H1 (cell line): ENCODE results near the gene ZNF407. TPM values are rescaled to one million over a fixed set of nuclear protein-coding genes. Genes with fewer than 3 reads are reported as not detected.

Experiments used
- CTCF ChIA-PET: fragments of 300-600 bp; sonication (Branson Sonifier 250); formaldehyde crosslinking; loops from one replicate; lab custom pipeline; 2021; ENCODE audit not compliant: partially characterized antibody; lab: Charles Lee
- POLR2A ChIA-PET: fragments of 300-600 bp; sonication (Branson Sonifier 250); formaldehyde crosslinking; loops from one replicate; lab custom pipeline; 2021; ENCODE audit warnings: inconsistent platforms; ENCODE audit not compliant: partially characterized antibody; lab: Charles Lee
- DNase-seq, 2 experiments: peaks; one replicate each; pipeline versions ENCODE4 v3.0.0 to v3.0.0-alpha.2; 2010 to 2022; ENCODE audit warnings: low spot score in 2 of 2, low read depth in 1 of 2, mixed read lengths in 1 of 2
- FAIRE-seq: peaks from 2 replicates; lab custom pipeline; 2011; peaks lifted over from hg19 to GRCh38; lab: Jason Lieb, UNC
- H2AFZ ChIP-seq: 2 replicates; pipeline ENCODE4 v1.8.1; 2012; ENCODE audit warnings: low read length, inconsistent platforms
- H2AK5ac ChIP-seq: 2 replicates; pipeline ENCODE4 v1.6.1; 2013; ENCODE audit warnings: low read depth, low read length
- H2BK120ac ChIP-seq: replicated peaks from 2 replicates; pipeline ENCODE3; 2013; ENCODE audit warnings: low read depth, low read length, inconsistent platforms
- H2BK12ac ChIP-seq: 2 replicates; pipeline ENCODE4 v1.6.1; 2013; ENCODE audit warnings: low read depth, low read length
- H2BK15ac ChIP-seq: 2 replicates; pipeline ENCODE4 v1.6.1; 2013; ENCODE audit warnings: low read length
- H2BK20ac ChIP-seq: 2 replicates; pipeline ENCODE4 v1.6.1; 2013; ENCODE audit warnings: low read length
- H2BK5ac ChIP-seq: 2 replicates; pipeline ENCODE4 v1.6.1; 2013; ENCODE audit warnings: low read depth, low read length
- H3K14ac ChIP-seq: 2 replicates; pipeline ENCODE4 v1.6.1; 2013; ENCODE audit warnings: inconsistent platforms; ENCODE audit not compliant: insufficient read length
- H3K18ac ChIP-seq: 2 replicates; pipeline ENCODE4 v1.6.1; 2013; ENCODE audit warnings: low read length; ENCODE audit errors: extremely low read depth
- H3K23ac ChIP-seq: 2 replicates; pipeline ENCODE4 v1.6.1; 2013; ENCODE audit warnings: inconsistent platforms; ENCODE audit not compliant: insufficient read length
- H3K23me2 ChIP-seq: 2 replicates; pipeline ENCODE4 v1.6.1; 2013; ENCODE audit warnings: low read depth, low read length
- H3K27ac ChIP-seq: 2 replicates; pipeline ENCODE4 v1.6.1; 2011; ENCODE audit warnings: low read depth, low read length, inconsistent platforms
- H3K27me3 ChIP-seq, 4 experiments: replicated peaks in 1 of 4; 1 replicate in 1 of 4; 2 replicates in 3 of 4; pipeline versions ENCODE4 v1.6.1 to v1.8.1; 2011 to 2013; ENCODE audit warnings: low read length in 3 of 4, mild to moderate bottlenecking in 3 of 4, inconsistent platforms in 2 of 4, mixed read lengths in 2 of 4, moderate library complexity in 1 of 4; ENCODE audit not compliant: control insufficient read depth in 3 of 4, insufficient read depth in 3 of 4; ENCODE audit errors: extremely low read depth in 1 of 4
- H3K36me3 ChIP-seq, 4 experiments: 2 replicates each; pipeline versions ENCODE4 v1.6.1 to v1.8.1; 2011 to 2013; ENCODE audit warnings: mild to moderate bottlenecking in 4 of 4, low read length in 3 of 4, moderate library complexity in 2 of 4, control low read depth in 1 of 4, inconsistent platforms in 1 of 4; ENCODE audit not compliant: insufficient read depth in 4 of 4, control insufficient read depth in 2 of 4
- H3K4ac ChIP-seq: replicated peaks from 2 replicates; pipeline ENCODE3; 2013; ENCODE audit warnings: low read length, low read depth, mixed read lengths, inconsistent platforms; ENCODE audit not compliant: insufficient read length
- H3K4me1 ChIP-seq, 4 experiments: replicated peaks in 1 of 4; 1 replicate in 1 of 4; 2 replicates in 3 of 4; pipeline versions ENCODE4 v1.6.1 to v1.8.1; 2011 to 2013; ENCODE audit warnings: low read length in 3 of 4, inconsistent platforms in 2 of 4, mixed read lengths in 1 of 4; ENCODE audit not compliant: insufficient read depth in 4 of 4, control insufficient read depth in 3 of 4
- H3K4me2 ChIP-seq, 2 experiments: 2 replicates each; pipeline versions ENCODE4 v1.6.1 to v1.8.1; 2011 to 2013; ENCODE audit warnings: low read depth in 2 of 2, low read length in 2 of 2, control low read depth in 1 of 2, inconsistent platforms in 1 of 2, mild to moderate bottlenecking in 1 of 2; ENCODE audit not compliant: insufficient read depth in 1 of 2
- H3K4me3 ChIP-seq, 4 experiments: fragments of 200-600, 300-600 bp in 1 of 4; sonication (generic), shearing (Covaris generic), sonication (Bioruptor Twin) in 1 of 4; 2 replicates each; pipeline versions ENCODE4 v1.5.1 to v1.8.1; 2011 to 2016; ENCODE audit warnings: low read length in 4 of 4, low read depth in 3 of 4, control low read depth in 2 of 4, inconsistent platforms in 2 of 4, mild to moderate bottlenecking in 2 of 4, mixed read lengths in 1 of 4, moderate library complexity in 1 of 4; ENCODE audit not compliant: insufficient read depth in 2 of 4; ENCODE audit errors: extremely low read depth in 1 of 4
- H3K56ac ChIP-seq: replicated peaks from 2 replicates; pipeline ENCODE3; 2013; ENCODE audit warnings: low read depth, mild to moderate bottlenecking, mixed read lengths, low read length, inconsistent platforms; ENCODE audit not compliant: insufficient read length
- H3K79me1 ChIP-seq: 2 replicates; pipeline ENCODE4 v1.6.1; 2013; ENCODE audit warnings: low read depth, low read length, control low read depth
- H3K79me2 ChIP-seq, 2 experiments: 2 replicates each; pipeline versions ENCODE4 v1.6.1 to v1.8.1; 2012 to 2013; ENCODE audit warnings: low read length in 2 of 2, mild to moderate bottlenecking in 2 of 2, inconsistent platforms in 1 of 2; ENCODE audit not compliant: insufficient read depth in 2 of 2, control insufficient read depth in 1 of 2
- H3K9ac ChIP-seq, 4 experiments: replicated peaks in 1 of 4; 1 replicate in 1 of 4; 2 replicates in 3 of 4; pipeline versions ENCODE4 v1.6.1 to v1.8.1; 2011 to 2013; ENCODE audit warnings: low read depth in 3 of 4, low read length in 3 of 4, control low read depth in 2 of 4, mild to moderate bottlenecking in 2 of 4, moderate library complexity in 2 of 4, inconsistent platforms in 1 of 4; ENCODE audit errors: extremely low read depth in 1 of 4
- H3K9me3 ChIP-seq, 2 experiments: 2 replicates each; pipeline versions ENCODE4 v1.6.1 to v1.8.1; 2012 to 2013; ENCODE audit warnings: mild to moderate bottlenecking in 2 of 2, moderate library complexity in 2 of 2, control low read depth in 1 of 2, inconsistent platforms in 1 of 2, low read depth in 1 of 2, low read length in 1 of 2, mixed read lengths in 1 of 2; ENCODE audit not compliant: insufficient read depth in 2 of 2
- H4K20me1 ChIP-seq, 2 experiments: replicated peaks in 1 of 2; 2 replicates each; pipeline versions ENCODE3 to v1.8.1; 2011 to 2013; ENCODE audit warnings: inconsistent platforms in 2 of 2, low read length in 2 of 2, mild to moderate bottlenecking in 1 of 2; ENCODE audit not compliant: insufficient read depth in 2 of 2, control insufficient read depth in 1 of 2
- H4K5ac ChIP-seq: 2 replicates; pipeline ENCODE4 v1.6.1; 2013; ENCODE audit warnings: low read length, low read depth, mixed read lengths, inconsistent platforms; ENCODE audit not compliant: insufficient read length
- H4K8ac ChIP-seq: 2 replicates; pipeline ENCODE4 v1.8.0; 2013; ENCODE audit warnings: mild to moderate bottlenecking, moderate library complexity, low read length, inconsistent platforms; ENCODE audit not compliant: insufficient read depth; ENCODE audit errors: extremely low read depth
- H4K91ac ChIP-seq: replicated peaks from 2 replicates; pipeline ENCODE3; 2013; ENCODE audit warnings: low read length, mixed read lengths, inconsistent platforms; ENCODE audit not compliant: insufficient read length
- ASH2L ChIP-seq: fragments of 200-600, 300-600 bp; sonication (generic); IDR thresholded peaks from one replicate; pipeline ENCODE4 v1.7.1; 2017; ENCODE audit warnings: low read length
- BACH1 ChIP-seq: IDR thresholded peaks from 2 replicates; pipeline ENCODE4 v1.6.1; 2012; ENCODE audit warnings: low read length, improper control_type of control experiment
- CBX5 ChIP-seq: fragments of 300-800, 300-1000 bp; sonication (generic); IDR thresholded peaks from 2 replicates; pipeline ENCODE4 v1.7.1; 2016; ENCODE audit warnings: antibody characterized with exemption, low read length, low read depth
- CBX8 ChIP-seq: fragments of 300-800, 300-1000 bp; sonication (generic); IDR thresholded peaks from 2 replicates; pipeline ENCODE4 v1.7.1; 2016; ENCODE audit warnings: low read depth, low read length, borderline replicate concordance
- CHD2 ChIP-seq: IDR thresholded peaks from 2 replicates; pipeline ENCODE4 v1.6.1; 2012; ENCODE audit warnings: low read length, improper control_type of control experiment
- EGR1 ChIP-seq: IDR thresholded peaks from 2 replicates; pipeline ENCODE4 v1.6.1; 2011; ENCODE audit warnings: low read depth, low read length, borderline replicate concordance
- HDAC2 ChIP-seq, 2 experiments: fragments of 300-600 bp in 1 of 2; sonication (generic) in 1 of 2; IDR thresholded peaks; 2 replicates each; pipeline ENCODE4 v1.6.1; 2011 to 2012; ENCODE audit warnings: low read depth in 2 of 2, low read length in 2 of 2, mild to moderate bottlenecking in 2 of 2, moderate library complexity in 2 of 2, borderline replicate concordance in 1 of 2, inconsistent platforms in 1 of 2
- MAFK ChIP-seq: IDR thresholded peaks from 2 replicates; pipeline ENCODE4 v1.6.1; 2012; ENCODE audit warnings: low read depth, mild to moderate bottlenecking, improper control_type of control experiment, low read length
- NRF1 ChIP-seq: IDR thresholded peaks from 2 replicates; pipeline ENCODE4 v1.6.1; 2011; ENCODE audit warnings: mild to moderate bottlenecking, low read depth, low read length, improper control_type of control experiment
- POU5F1 ChIP-seq: IDR thresholded peaks from 2 replicates; pipeline ENCODE4 v1.6.1; 2011; ENCODE audit warnings: low read depth, mild to moderate bottlenecking, low read length, moderate library complexity
- RBBP5 ChIP-seq: IDR thresholded peaks from 2 replicates; pipeline ENCODE4 v1.7.1; 2012; ENCODE audit warnings: low read depth, mild to moderate bottlenecking, inconsistent platforms, low read length, moderate library complexity, borderline replicate concordance
- TCF12 ChIP-seq: IDR thresholded peaks from 2 replicates; pipeline ENCODE4 v1.6.1; 2011; ENCODE audit warnings: low read depth, mild to moderate bottlenecking, low read length
- ZNF274 ChIP-seq: IDR thresholded peaks from 2 replicates; pipeline ENCODE4 v1.7.0; 2012; ENCODE audit warnings: low read length, borderline replicate concordance; ENCODE audit errors: extremely low read depth
- WGBS, 2 experiments: shearing (Covaris generic) in 1 of 2; methylation state at CpG; one replicate each; pipeline versions ENCODE4 v1.1.6 to v1.1.7; 2013 to 2015; ENCODE audit warnings: low lambda C conversion rate in 2 of 2, mixed read lengths in 2 of 2, inconsistent platforms in 1 of 2, low coverage in 1 of 2, missing lambda C conversion rate in 1 of 2; ENCODE audit not compliant: insufficient replicate concordance in 2 of 2, insufficient coverage in 1 of 2, insufficient read length in 1 of 2; ENCODE audit errors: extremely low coverage in 1 of 2, missing lambda C conversion rate in 1 of 2; 5-methylcytosine and 5-hydroxymethylcytosine counted together
- polyA plus RNA-seq, 7 experiments: library from polyadenylated mRNA; depleted of rRNA in 3 of 7; stranded (reverse) in 5 of 7; unstranded in 2 of 7; fragments of >200 nt in 5 of 7; fragments of 200-250 nt in 2 of 7; gene quantifications; 1 replicate in 5 of 7; 2 replicates in 1 of 7; 4 replicates in 1 of 7; pipeline versions ENCODE4 v1.2.1 to v1.2.3, GENCODE V29; 2011 to 2013; ENCODE audit warnings: missing spikeins in 2 of 7, mixed read lengths in 2 of 7
- total RNA-seq: library from RNA; stranded (reverse); fragmentation: NEBNext Ultra II Directional; extraction: Animal tissue kit (Norgen Biotek cat#: 25700); gene quantifications from 2 replicates; pipeline ENCODE4 v1.2.1, GENCODE V29; 2021
- TF ChIP-seq, protein P1 (sequence below): IDR thresholded peaks from 2 replicates; pipeline ENCODE4 v1.6.1; 2011; ENCODE audit warnings: low read length, improper control_type of control experiment

ZNF407 gene
- total and polyA plus RNA-seq, 2 of the 8 experiments (the other 6 are each of a cell fraction or from before 2014, with no cell fraction given), result 1.5 to 6.8 TPM

DNA sequence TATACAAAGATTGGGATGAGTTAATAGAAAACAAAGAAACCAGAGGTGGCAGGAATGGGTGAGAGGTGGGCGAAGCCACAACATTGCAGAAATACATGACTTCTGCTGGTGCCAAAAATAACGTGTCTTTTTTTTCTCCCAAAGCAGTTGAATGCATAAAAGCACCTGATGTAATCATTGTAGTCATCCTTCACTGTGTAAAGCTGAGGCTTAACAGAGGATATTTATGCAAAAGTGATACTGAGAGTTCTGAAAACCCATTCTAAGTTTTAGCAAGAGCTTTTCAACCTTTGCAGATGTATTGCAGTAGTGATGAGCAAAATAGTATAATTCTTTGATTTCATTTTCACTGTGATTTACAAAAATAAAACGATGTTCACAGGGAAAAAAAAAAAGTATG is 438.3 kb downstream of the ZNF407 start:
- H3K56ac ChIP-seq, result no peak overlapping the region
- no peaks in the 10 kb centered on the region for H3K36me3 ChIP-seq
- no peak overlapping the region for H3K23ac ChIP-seq
- FAIRE-seq (no peak), DNase-seq (no peak)
- H3K18ac ChIP-seq, result no peak overlapping the region
- H2BK120ac ChIP-seq, result no peak overlapping the region
- H2BK5ac ChIP-seq, result no peak overlapping the region
- H3K9me3 ChIP-seq, result no peaks in the 10 kb centered on the region
- no peak overlapping the region for H2BK15ac ChIP-seq
- H3K4ac ChIP-seq, result no peak overlapping the region
- H3K27me3 ChIP-seq, result no peaks in the 10 kb centered on the region; a peak in 1 of 7 replicates
- H3K4me1 ChIP-seq, result peaks cover 0 to 3% (median 0%) of the 10 kb centered on the region in 4 experiments; a peak in 1 of 7 replicates
- ChIA-PET CTCF (interaction anchor here (1.4 kb wide), 1 partner anchor 65 kb away, joined by 3 read pairs; no protein-coding TSS in a partner anchor), POLR2A (no interaction called here)
- WGBS, 2 experiments, result 97% methylated on average over 3 of the region's 3 CpGs; no CpG with 5 or more reads in 1 of the 2 experiments
- no peaks in the 10 kb centered on the region for H3K79me1 ChIP-seq
- H3K4me3 ChIP-seq, result no peak overlapping the region
- no peaks in the 10 kb centered on the region for H3K79me2 ChIP-seq
- no peak overlapping the region for H4K8ac ChIP-seq
- H3K27ac ChIP-seq, result no peak overlapping the region
- H4K20me1 ChIP-seq, result no peaks in the 10 kb centered on the region
- no peak overlapping the region for H3K9ac ChIP-seq
- no peaks in the 10 kb centered on the region for H3K23me2 ChIP-seq
- no peak overlapping the region for H2AFZ ChIP-seq
- H3K4me2 ChIP-seq, result no peak overlapping the region
- H3K14ac ChIP-seq, result no peak overlapping the region
- no peak overlapping the region for H4K5ac ChIP-seq
- H2BK20ac ChIP-seq, result no peak overlapping the region
- H2AK5ac ChIP-seq, result no peak overlapping the region
- no peak overlapping the region for H2BK12ac ChIP-seq
- no peak overlapping the region for H4K91ac ChIP-seq
- TF ChIP-seq RBBP5 (no peak), BACH1 (no peak), TCF12 (no peak), CBX5 (no peak), EGR1 (no peak), HDAC2 (IDR thresholded peaks at IDR 0.05; ENCODE audit: borderline replicate concordance in 1 of 2, low read depth in 2 of 2, low read length in 2 of 2) (no peak), POU5F1 (no peak), CHD2 (no peak), NRF1 (no peak), ZNF274 (no peak), ASH2L (no peak), MAFK (no peak), CBX8 (no peak)
- TF ChIP-seq, protein P1, sequence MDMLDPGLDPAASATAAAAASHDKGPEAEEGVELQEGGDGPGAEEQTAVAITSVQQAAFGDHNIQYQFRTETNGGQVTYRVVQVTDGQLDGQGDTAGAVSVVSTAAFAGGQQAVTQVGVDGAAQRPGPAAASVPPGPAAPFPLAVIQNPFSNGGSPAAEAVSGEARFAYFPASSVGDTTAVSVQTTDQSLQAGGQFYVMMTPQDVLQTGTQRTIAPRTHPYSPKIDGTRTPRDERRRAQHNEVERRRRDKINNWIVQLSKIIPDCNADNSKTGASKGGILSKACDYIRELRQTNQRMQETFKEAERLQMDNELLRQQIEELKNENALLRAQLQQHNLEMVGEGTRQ, result no peak
